ENCODE results near the gene NIPAL3. TPM values are rescaled to one million over a fixed set of nuclear protein-coding genes. Genes with fewer than 3 reads are reported as not detected.

NIPAL3 gene
- total RNA-seq, 1 donor from 2014 or later = 30.1 TPM

DNA sequence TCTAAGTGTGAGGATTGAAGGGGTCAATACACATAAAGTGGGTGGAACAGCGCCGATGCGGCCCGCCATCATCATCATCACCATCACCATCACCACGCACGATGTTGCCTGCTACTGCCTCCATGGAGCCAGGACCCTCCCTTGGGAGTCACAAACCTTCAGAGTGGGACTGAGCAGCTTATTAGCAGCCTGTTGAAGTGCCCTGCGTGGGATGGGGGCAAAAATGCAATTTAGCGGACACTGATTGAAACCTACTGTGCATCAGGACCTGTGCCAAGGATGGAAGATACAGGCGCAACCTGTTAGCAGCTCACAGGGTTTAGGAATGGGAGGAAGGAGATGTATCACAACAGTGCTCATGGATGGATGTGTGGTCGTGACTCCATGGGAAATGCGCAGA is 28.7 kb upstream of the NIPAL3 start:
- intact Hi-C loops (cut with micrococcal nuclease) = no loop called here
- TF ChIP-seq, protein P1, sequence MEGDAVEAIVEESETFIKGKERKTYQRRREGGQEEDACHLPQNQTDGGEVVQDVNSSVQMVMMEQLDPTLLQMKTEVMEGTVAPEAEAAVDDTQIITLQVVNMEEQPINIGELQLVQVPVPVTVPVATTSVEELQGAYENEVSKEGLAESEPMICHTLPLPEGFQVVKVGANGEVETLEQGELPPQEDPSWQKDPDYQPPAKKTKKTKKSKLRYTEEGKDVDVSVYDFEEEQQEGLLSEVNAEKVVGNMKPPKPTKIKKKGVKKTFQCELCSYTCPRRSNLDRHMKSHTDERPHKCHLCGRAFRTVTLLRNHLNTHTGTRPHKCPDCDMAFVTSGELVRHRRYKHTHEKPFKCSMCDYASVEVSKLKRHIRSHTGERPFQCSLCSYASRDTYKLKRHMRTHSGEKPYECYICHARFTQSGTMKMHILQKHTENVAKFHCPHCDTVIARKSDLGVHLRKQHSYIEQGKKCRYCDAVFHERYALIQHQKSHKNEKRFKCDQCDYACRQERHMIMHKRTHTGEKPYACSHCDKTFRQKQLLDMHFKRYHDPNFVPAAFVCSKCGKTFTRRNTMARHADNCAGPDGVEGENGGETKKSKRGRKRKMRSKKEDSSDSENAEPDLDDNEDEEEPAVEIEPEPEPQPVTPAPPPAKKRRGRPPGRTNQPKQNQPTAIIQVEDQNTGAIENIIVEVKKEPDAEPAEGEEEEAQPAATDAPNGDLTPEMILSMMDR (IDR thresholded peaks at IDR 0.05; ENCODE audit: borderline replicate concordance) = no peak

DNA sequence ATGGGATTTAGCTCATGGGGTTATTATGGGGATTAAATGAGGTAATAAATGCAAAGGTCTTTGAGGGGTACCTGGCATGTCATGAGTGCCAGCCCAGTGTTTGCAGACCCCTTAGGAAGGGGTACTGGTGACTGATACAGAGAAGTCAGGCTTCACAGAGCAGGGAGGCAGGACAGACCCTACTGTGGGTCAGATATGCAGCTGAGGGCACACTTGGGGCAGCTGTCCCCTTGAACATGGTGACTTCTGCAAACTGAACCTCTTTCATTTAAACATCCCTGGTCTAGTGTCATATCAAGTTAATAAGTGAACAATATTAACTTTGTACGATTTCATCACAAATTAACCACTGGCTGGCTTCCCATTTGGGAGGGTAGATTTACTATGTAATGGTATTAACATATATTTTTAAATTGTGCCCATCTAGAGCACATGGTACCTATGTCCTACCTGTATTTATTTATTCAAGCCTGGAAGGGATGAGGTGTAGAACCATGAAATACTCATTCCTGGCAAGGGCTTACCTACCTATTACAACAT is 27.9 kb upstream of the NIPAL3 start:
- no peaks in the 10 kb centered on the region for H3K27me3 ChIP-seq (ENCODE audit: low read depth)
- peaks cover 33% of the 10 kb centered on the region for H3K4me1 ChIP-seq
- H3K27ac ChIP-seq (replicated peaks) = no peak overlapping the region
- no peaks in the 10 kb centered on the region for H3K36me3 ChIP-seq
- no peak overlapping the region for H3K4me3 ChIP-seq
- intact Hi-C loops (cut with micrococcal nuclease) = no loop called here
- no peak for DNase-seq
- TF ChIP-seq, protein P1 (IDR thresholded peaks at IDR 0.05; ENCODE audit: borderline replicate concordance) = no peak
- no peaks in the 10 kb centered on the region for H3K9me3 ChIP-seq (replicated peaks)

More for the DNA sequence above, 28.7 kb upstream of the NIPAL3 start:
- Histone ChIP-seq H3K4me1 (peaks cover 25% of the 10 kb centered on the region), H3K9me3 (replicated peaks) (no peaks in the 10 kb centered on the region), H3K4me3 (no peak overlapping the region), H3K27ac (replicated peaks) (no peak overlapping the region), H3K27me3 (ENCODE audit: low read depth) (no peaks in the 10 kb centered on the region), H3K36me3 (peaks cover 8% of the 10 kb centered on the region)
- no peak for DNase-seq

DNA sequence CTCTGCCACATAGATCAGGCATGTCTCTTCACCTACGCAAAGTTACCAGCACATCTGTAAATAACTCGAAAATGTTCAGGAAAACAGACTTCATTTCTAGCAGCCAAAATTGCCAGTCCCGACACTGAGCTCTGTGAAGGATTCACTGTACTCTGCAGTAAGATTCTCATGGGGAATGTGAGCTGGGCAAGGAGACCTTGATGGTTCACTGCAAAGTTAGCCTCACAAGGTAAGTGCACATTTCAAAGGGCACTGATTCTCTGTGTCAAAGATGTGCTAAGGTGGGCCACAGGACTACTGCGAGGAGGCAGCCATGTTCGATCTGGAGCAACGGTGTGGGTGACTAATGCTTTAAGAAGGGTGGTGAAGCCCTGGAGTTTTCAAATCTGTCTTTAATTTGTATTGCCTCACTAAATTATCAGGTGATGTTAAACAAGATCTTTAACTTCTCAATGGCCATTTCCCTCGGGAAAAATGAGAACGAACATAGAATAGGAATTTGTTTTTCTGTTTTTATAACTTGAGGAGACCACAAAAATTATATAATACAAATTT is 27.2 kb upstream of the NIPAL3 start:
- intact Hi-C loops (cut with micrococcal nuclease) = no loop called here
- Histone ChIP-seq H3K27ac (replicated peaks) (no peak overlapping the region), H3K9me3 (replicated peaks) (no peaks in the 10 kb centered on the region), H3K27me3 (ENCODE audit: low read depth) (no peaks in the 10 kb centered on the region), H3K4me3 (no peak overlapping the region), H3K36me3 (no peaks in the 10 kb centered on the region), H3K4me1 (peaks cover 35% of the 10 kb centered on the region)
- no peak for DNase-seq
- TF ChIP-seq, protein P1 (IDR thresholded peaks at IDR 0.05; ENCODE audit: borderline replicate concordance) = no peak

DNA sequence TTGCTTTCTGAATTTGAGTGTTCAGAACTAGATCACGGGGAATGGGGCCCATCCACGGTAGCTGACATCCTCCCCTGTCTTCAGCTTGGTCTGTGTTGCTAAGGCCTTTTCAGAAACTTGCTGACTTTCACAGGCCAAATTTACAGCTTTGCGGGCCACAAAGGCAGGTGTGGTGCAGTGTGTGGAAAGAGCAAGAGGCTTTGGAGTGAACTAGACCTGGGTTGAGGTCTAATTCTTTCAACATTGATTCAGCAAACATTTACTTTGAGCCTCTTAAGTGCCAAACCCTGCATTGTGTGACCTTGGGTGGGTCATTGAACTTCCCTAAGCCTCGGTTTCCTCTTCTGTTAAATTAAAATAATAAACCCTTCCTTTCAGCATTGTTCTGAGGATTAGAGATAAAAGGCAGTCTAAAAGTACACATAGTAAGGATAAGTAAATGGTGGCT is 26.3 kb upstream of the NIPAL3 start:
- Histone ChIP-seq H3K27me3 (ENCODE audit: low read depth) (no peaks in the 10 kb centered on the region), H3K4me3 (no peak overlapping the region), H3K4me1 (peaks cover 30% of the 10 kb centered on the region), H3K27ac (replicated peaks) (no peak overlapping the region), H3K9me3 (replicated peaks) (no peaks in the 10 kb centered on the region), H3K36me3 (no peaks in the 10 kb centered on the region)
- TF ChIP-seq, protein P1 (IDR thresholded peaks at IDR 0.05; ENCODE audit: borderline replicate concordance) = no peak
- no peak for DNase-seq
- intact Hi-C loops (cut with micrococcal nuclease) = no loop called here

DNA sequence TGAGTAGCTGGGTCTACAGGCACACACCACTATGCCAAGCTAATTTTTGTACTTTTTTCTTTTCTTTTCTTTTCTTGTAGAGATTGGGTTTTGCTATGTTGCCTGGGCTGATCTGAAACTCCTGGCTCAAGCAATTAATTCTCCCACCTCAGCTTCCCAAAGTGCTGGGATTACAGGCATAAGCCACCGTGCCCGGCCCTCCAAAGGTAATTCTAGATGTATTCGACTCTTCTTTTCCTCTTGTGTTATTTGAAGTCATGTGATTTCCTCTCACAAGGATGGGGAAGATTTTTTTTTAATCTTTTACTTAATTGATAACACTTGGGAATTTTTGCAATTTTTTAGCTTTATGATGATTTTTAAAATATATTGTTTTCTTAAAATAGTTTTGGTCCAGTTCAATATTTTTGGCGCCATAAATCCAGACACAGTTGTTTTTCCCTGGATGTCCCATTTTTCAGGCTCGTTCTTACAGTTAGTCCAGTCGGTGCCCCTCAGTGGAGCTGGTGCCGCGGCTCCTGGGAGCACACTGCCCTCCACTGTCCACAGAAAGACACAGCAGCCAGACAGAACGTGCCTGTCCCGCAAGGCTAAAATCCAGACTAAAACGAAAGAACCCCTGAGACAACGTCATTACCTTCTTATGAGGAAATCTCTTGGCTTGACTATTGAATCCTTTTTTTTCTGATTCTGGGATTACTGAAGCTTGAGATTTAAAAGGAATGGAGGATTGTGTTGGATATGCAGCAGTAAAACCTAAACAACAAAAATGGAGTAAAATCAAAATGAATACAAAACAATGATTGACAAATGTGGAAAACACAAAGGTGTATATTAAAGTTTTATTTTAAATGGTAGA is 24.4 kb upstream of the NIPAL3 start:
- intact Hi-C loops (cut with micrococcal nuclease) = loop anchor here (2.0 kb wide), 1 partner anchor 192 kb away; no protein-coding TSS in a partner anchor
- H3K4me3 ChIP-seq = peak overlapping the region; percentile 48
- DNase-seq = peak; percentile 78
- H3K9me3 ChIP-seq (replicated peaks) = no peaks in the 10 kb centered on the region
- peak overlapping the region; percentile 88 for H3K27ac ChIP-seq (replicated peaks)
- H3K27me3 ChIP-seq (ENCODE audit: low read depth) = no peaks in the 10 kb centered on the region
- TF ChIP-seq, protein P1 (IDR thresholded peaks at IDR 0.05; ENCODE audit: borderline replicate concordance) = peak; percentile 99
- no peaks in the 10 kb centered on the region for H3K36me3 ChIP-seq
- H3K4me1 ChIP-seq = peaks cover 22% of the 10 kb centered on the region

Measured in left ventricle myocardium inferior (tissue), 1 donor.